GM12874 (cell line): Measurements from ENCODE around the gene MED15.

Experiments
- TF ChIP-seq, protein P1 (sequence below): IDR thresholded peaks from 2 replicates; pipeline ENCODE4 v1.5.1; 2011; ENCODE audit warnings: low read depth, mild to moderate bottlenecking, control low read depth, low read length, moderate library complexity; ENCODE audit not compliant: insufficient read depth

MED15 gene

GRCh38 chr22:20499769-20500168 is 7.6 kb upstream of the MED15 start:
- TF ChIP-seq, protein P1, sequence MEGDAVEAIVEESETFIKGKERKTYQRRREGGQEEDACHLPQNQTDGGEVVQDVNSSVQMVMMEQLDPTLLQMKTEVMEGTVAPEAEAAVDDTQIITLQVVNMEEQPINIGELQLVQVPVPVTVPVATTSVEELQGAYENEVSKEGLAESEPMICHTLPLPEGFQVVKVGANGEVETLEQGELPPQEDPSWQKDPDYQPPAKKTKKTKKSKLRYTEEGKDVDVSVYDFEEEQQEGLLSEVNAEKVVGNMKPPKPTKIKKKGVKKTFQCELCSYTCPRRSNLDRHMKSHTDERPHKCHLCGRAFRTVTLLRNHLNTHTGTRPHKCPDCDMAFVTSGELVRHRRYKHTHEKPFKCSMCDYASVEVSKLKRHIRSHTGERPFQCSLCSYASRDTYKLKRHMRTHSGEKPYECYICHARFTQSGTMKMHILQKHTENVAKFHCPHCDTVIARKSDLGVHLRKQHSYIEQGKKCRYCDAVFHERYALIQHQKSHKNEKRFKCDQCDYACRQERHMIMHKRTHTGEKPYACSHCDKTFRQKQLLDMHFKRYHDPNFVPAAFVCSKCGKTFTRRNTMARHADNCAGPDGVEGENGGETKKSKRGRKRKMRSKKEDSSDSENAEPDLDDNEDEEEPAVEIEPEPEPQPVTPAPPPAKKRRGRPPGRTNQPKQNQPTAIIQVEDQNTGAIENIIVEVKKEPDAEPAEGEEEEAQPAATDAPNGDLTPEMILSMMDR: no peak

DNA sequence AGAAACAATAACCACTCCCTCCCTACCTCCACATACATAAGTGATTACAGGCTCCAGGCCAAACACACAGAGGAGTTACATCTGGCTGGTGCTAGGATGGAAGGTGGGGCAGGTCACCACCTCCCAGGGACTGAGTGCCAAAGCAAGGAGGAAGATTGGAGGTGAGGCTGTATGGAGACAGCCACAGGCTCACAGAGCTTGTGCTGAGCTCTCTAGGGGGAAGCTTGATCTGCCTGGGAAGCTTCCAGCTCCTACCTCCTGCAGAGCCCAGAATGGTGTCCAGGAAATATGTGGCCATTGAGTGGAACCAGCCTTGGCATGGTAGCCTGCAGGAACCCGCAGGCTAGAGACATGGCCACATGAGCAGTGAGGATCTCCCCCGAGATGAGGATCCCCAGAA is 3.6 kb upstream of the MED15 start:
- TF ChIP-seq, protein P1: no peak

DNA sequence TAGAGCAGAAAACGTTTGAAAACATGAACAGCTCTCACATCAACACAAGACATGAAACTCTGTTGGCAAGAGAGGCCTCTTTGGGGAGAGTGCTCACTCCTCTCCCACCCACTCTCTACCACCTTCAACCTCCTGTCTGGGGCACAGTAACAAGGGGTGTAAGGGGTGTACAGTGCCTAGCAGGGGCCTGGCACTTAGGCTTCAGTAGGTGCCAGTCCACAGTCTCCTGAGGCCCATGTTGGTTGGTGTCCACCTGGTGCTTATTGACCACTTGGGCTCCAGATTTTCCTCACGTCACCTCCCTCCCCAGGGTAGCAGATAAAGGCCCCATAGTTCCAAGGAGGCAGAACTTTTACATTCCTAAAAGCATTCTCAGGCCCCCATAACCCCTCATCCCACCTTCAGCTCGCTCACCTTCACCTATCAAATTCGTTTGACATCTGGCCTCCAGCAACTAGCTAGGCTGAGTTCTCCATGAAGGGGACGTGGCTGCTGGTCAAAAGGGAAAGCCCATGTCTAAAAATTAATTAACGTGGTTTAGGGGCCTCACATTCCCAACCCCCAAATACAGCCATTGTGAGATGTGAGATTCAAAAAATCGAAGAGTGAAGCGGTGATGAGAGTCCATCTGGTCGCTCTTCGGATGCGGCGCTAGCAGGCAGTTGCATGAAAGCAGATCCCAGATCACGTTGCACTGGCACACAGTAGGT is 712 bp upstream of the MED15 start:
- TF ChIP-seq, protein P1: no peak

DNA sequence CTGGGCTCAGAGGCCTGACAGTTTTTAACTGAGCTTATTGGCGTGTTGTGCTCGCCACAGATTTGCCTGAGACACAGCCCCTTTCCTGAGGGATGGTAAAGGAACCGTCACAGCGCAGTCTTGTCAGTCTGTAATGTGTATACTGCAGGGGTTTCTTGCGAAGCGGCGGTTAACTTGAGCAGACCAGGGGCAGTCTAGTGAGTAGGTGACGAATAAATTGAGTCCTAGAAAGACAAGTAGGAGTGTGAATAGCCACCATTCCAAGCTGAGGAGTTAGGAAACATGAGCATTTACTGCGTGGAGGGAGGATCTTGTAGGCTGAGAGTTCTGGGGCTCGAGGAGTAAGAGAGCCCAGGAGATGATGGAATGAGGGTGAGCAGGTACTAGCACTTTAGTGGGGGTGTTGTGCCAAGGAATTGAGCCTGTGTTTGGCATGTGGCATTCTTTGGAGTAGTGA is 1.4 kb downstream of the MED15 start:
- TF ChIP-seq, protein P1: no peak

DNA sequence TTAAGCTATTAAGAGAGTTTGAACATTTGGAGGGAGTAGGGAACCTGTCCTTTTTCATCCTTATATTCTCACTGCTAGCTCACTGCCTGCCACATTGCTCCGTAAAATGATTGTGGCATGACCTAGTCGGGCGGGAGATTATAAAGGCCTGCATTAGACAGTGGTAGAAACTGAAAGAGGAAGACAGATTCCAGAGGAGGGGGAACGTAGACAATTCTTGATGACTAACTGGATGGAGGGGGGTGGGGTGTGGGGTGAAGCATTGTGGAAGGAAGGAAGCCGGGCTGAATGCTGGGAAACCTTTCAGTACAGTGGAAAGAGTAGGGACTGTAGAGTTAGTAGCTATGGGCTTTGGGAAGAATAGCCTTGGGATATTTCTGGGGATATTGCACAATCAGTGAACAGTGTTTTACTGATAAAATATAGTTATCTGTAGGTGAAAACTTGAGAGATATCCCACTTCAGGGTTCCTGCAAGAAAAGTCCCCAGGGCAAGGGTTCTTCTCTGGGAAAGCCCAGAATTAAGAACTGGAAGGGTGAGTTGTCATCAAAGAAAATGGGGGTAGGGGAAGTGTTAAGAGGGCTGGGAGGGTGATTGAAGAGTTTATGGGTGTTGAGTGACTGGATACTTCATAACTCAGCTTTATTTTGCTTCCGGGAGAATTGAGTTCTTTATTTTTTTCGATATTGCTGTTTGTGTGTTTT is 2.1 kb downstream of the MED15 start:
- TF ChIP-seq, protein P1: no peak

GRCh38 chr22:20510811-20511577 is 3.6 kb downstream of the MED15 start:
- TF ChIP-seq, protein P1: no peak

- TF ChIP-seq, protein P1: no peak
These were observed 4.3 kb downstream of the MED15 start for GRCh38 chr22:20511578-20512229.
